Fibroblast of lung (primary cell): Measurements from ENCODE around the gene RRBP1. TPM values are rescaled to one million over a fixed set of nuclear protein-coding genes. Genes with fewer than 3 reads are reported as not detected.

Experiments
- DNase-seq, 2 donors: peaks; one replicate each; pipeline versions ENCODE4 v3.0.0 to v3.0.0-alpha.2; 2010; ENCODE audit warnings: low read depth in 2 of 2
- H2AFZ ChIP-seq: 2 replicates; pipeline ENCODE4 v1.5.1; 2012; ENCODE audit warnings: low read length, control low read depth, inconsistent platforms
- H3K27ac ChIP-seq: 2 replicates; pipeline ENCODE4 v1.5.1; 2011; ENCODE audit warnings: low read length, control low read depth; ENCODE audit not compliant: insufficient read depth
- H3K27me3 ChIP-seq: 2 replicates; pipeline ENCODE4 v1.5.1; 2011; ENCODE audit warnings: mild to moderate bottlenecking, low read length; ENCODE audit not compliant: control insufficient read depth, insufficient read depth
- H3K36me3 ChIP-seq: 2 replicates; pipeline ENCODE4 v1.5.1; 2011; ENCODE audit warnings: low read length; ENCODE audit not compliant: control insufficient read depth, insufficient read depth
- H3K4me1 ChIP-seq: 2 replicates; pipeline ENCODE4 v1.5.1; 2011; ENCODE audit warnings: low read length; ENCODE audit not compliant: control insufficient read depth, insufficient read depth; ENCODE audit errors: extremely low read depth
- H3K4me2 ChIP-seq: 2 replicates; pipeline ENCODE4 v1.5.1; 2011; ENCODE audit warnings: low read length, control low read depth; ENCODE audit not compliant: insufficient read depth; ENCODE audit errors: extremely low read depth
- H3K4me3 ChIP-seq, 4 experiments: fragments of 200-600 bp in 1 of 4; sonication (generic) in 1 of 4; replicated peaks in 1 of 4; 2 replicates each; pipeline ENCODE4 v1.5.1; 2011 to 2016; ENCODE audit warnings: low read length in 4 of 4, low read depth in 3 of 4, mild to moderate bottlenecking in 3 of 4, control low read depth in 2 of 4, inconsistent platforms in 1 of 4, mixed read lengths in 1 of 4; ENCODE audit not compliant: insufficient read depth in 1 of 4; ENCODE audit errors: control extremely low read depth in 1 of 4
- H3K79me2 ChIP-seq: 2 replicates; pipeline ENCODE4 v1.5.1; 2012; ENCODE audit warnings: mild to moderate bottlenecking, low read length, inconsistent platforms; ENCODE audit not compliant: control insufficient read depth, insufficient read depth
- H3K9ac ChIP-seq: 2 replicates; pipeline ENCODE4 v1.5.1; 2011; ENCODE audit warnings: mild to moderate bottlenecking, low read length, control low read depth; ENCODE audit not compliant: insufficient read depth
- H3K9me3 ChIP-seq: 2 replicates; pipeline ENCODE4 v1.5.1; 2012; ENCODE audit warnings: low read depth, low read length; ENCODE audit not compliant: control insufficient read depth, insufficient read depth
- H4K20me1 ChIP-seq: 2 replicates; pipeline ENCODE4 v1.5.1; 2011; ENCODE audit warnings: low read length; ENCODE audit not compliant: control insufficient read depth, insufficient read depth; ENCODE audit errors: extremely low read depth
- EZH2 ChIP-seq: IDR thresholded peaks from 2 replicates; pipeline ENCODE4 v1.5.1; 2012; ENCODE audit warnings: low read length, control low read depth, mild to moderate bottlenecking; ENCODE audit errors: missing control alignments
- polyA plus RNA-seq, 2 donors: library from polyadenylated mRNA; depleted of rRNA in 1 of 2; stranded (reverse) in 1 of 2; unstranded in 1 of 2; fragments of >200 nt; gene quantifications; 2 replicates each; pipeline ENCODE4 v1.2.1, GENCODE V29; 2011 to 2012; ENCODE audit warnings: missing spikeins in 1 of 2
- total RNA-seq: library from RNA; depleted of rRNA; stranded (reverse); fragments of >200 nt; gene quantifications from 2 replicates; pipeline ENCODE4 v1.2.1, GENCODE V29; 2014
- TF ChIP-seq, protein P1 (sequence below), 2 donors: IDR thresholded peaks in 1 of 2; conservative IDR thresholded peaks in 1 of 2; 1 replicate in 1 of 2; 2 replicates in 1 of 2; pipeline ENCODE4 v1.5.1; 2011 to 2012; ENCODE audit warnings: low read length in 2 of 2, control low read depth in 1 of 2, inconsistent platforms in 1 of 2, low read depth in 1 of 2, mild to moderate bottlenecking in 1 of 2

RRBP1 gene
- total and polyA plus RNA-seq, 2 donors (not counting 1 experiment from before 2014, with no cell fraction given), result 169 to 233 TPM

DNA sequence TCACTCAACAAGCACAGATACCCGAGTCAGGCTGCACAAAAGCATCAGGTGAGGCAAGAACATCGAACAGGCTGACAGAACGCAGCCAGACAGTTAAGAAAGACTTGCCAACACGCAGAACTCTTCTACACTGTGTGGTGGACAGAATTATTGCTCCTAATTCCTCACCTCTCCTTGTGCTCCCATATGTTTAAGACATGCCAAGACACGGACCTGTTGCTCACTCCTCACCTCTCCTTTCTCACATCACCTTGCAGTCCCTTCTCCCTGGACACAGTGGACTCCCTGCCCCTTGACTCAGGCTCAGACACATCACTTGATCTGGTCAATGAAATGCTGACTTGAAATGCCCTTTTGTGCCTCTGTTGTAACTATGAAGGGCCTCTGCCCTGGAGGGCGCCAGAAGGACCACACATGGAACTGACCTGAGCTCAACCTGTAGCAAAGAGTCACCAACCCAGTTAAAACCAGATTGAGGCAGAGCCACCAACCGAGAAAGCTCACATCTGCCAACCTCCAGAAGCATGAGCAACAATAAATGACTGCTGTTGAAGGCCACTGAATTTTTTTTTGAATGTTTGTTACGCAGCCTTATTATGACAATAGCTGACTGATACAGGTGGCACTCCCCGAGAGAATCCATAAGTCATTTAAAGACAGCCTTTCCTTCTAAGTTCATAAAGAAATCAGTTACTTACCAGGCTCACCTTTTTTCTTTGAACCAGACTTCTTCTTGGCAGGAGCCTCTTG is 24.0 kb downstream of the RRBP1 start:
- Histone ChIP-seq H3K36me3 (peaks cover 23% of the 10 kb centered on the region), H3K27ac (peak overlapping the region; percentile 9), H2AFZ (no peak overlapping the region), H3K4me3 (no peak overlapping the region), H3K4me2 (no peak overlapping the region), H3K79me2 (peaks cover 84% of the 10 kb centered on the region), H3K27me3 (no peaks in the 10 kb centered on the region), H3K9ac (no peak overlapping the region), H3K4me1 (peaks cover 16% of the 10 kb centered on the region), H3K9me3 (no peaks in the 10 kb centered on the region), H4K20me1 (peaks cover 8% of the 10 kb centered on the region)
- no peak for TF ChIP-seq EZH2
- TF ChIP-seq, protein P1, sequence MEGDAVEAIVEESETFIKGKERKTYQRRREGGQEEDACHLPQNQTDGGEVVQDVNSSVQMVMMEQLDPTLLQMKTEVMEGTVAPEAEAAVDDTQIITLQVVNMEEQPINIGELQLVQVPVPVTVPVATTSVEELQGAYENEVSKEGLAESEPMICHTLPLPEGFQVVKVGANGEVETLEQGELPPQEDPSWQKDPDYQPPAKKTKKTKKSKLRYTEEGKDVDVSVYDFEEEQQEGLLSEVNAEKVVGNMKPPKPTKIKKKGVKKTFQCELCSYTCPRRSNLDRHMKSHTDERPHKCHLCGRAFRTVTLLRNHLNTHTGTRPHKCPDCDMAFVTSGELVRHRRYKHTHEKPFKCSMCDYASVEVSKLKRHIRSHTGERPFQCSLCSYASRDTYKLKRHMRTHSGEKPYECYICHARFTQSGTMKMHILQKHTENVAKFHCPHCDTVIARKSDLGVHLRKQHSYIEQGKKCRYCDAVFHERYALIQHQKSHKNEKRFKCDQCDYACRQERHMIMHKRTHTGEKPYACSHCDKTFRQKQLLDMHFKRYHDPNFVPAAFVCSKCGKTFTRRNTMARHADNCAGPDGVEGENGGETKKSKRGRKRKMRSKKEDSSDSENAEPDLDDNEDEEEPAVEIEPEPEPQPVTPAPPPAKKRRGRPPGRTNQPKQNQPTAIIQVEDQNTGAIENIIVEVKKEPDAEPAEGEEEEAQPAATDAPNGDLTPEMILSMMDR (conservative IDR thresholded peaks at IDR 0.05 in 1 of 2, IDR thresholded peaks at IDR 0.05 in 1 of 2; ENCODE audit: low read depth in 1 of 2, low read length in 2 of 2), result no peak
- DNase-seq, result no peak

DNA sequence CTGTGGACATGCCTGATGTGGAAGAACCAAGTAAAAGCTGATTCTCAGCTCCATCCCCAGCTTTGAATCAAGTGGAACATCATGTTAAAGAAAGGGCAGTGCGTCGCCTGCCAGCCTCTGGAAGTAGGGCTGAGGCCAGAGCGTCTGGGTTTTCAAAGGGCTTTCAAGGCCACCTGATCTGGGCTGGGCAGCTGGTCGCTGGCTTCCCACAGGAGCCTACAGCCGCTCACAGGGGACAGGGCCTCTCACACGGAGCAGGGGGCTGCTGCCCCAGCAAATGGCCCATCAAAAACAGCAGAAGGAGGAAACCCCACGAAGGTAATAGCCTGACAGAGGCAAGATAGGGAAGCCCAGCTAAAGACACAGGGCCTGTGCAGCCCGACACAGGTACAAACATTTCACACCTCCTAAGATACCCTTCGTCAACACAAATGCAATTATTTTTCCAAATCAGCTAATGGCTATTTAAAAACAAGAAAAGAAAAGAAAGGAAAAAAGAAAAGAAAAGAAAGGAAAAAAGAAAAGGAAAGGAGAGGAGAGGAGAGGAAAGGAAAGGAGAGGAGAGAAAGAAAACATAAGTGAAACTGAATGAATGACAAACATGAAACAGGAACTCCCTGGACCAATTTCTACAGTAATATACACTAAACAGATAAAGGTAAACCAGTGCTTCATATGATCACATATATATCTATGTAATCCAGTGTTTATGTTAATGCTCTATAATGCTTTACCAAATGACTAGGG is 24.8 kb downstream of the RRBP1 start:
- no peak overlapping the region for H3K4me3 ChIP-seq
- no peak overlapping the region for H3K9ac ChIP-seq
- peaks cover 12% of the 10 kb centered on the region for H3K4me1 ChIP-seq
- H3K79me2 ChIP-seq, result peaks cover 84% of the 10 kb centered on the region
- H3K4me2 ChIP-seq, result no peak overlapping the region
- H3K27ac ChIP-seq, result no peak overlapping the region
- peaks cover 26% of the 10 kb centered on the region for H3K36me3 ChIP-seq
- no peaks in the 10 kb centered on the region for H3K27me3 ChIP-seq
- H2AFZ ChIP-seq, result no peak overlapping the region
- no peak for DNase-seq
- TF ChIP-seq, protein P1 (conservative IDR thresholded peaks at IDR 0.05 in 1 of 2, IDR thresholded peaks at IDR 0.05 in 1 of 2; ENCODE audit: low read depth in 1 of 2, low read length in 2 of 2), result no peak
- TF ChIP-seq EZH2, result no peak
- H4K20me1 ChIP-seq, result peaks cover 8% of the 10 kb centered on the region
- no peaks in the 10 kb centered on the region for H3K9me3 ChIP-seq

DNA sequence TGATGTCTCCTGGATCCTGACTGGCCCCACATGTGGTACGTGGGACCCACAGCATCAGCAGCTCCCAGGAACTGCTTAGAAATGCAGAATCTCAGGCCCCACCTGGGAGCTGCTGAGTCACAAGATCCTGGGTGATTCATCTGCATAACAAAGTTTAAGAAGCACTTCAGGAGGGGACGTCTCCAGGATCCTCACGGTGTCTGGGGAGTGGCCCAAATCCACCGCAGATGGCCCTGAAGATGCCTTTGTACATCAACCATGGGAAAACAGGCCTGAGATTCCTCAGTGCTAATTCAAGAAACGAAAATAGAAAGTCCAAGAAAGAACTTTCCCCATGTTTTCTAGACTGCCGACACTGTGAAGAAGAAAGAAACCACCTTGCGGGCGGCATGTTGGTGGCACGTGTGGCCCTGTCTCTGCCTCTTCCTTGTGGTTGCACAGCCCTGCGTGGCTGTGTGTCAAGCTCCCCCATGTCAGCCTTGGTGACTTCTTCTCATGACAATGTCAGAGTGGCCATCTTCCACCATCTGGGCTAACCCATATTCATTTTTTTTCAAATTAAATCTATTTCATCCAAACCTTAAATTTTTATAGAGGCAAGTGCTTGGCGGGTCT is 26.1 kb downstream of the RRBP1 start:
- DNase-seq, result peak in 1 of 2 donors; percentile 69
- Histone ChIP-seq H3K27ac (peak overlapping the region; percentile 39), H3K36me3 (peaks cover 26% of the 10 kb centered on the region), H3K4me3 (no peak overlapping the region), H3K9me3 (no peaks in the 10 kb centered on the region), H3K9ac (no peak overlapping the region), H4K20me1 (peaks cover 8% of the 10 kb centered on the region), H3K79me2 (peaks cover 83% of the 10 kb centered on the region), H3K4me1 (peaks cover 14% of the 10 kb centered on the region), H3K4me2 (no peak overlapping the region), H2AFZ (no peak overlapping the region), H3K27me3 (no peaks in the 10 kb centered on the region)
- TF ChIP-seq EZH2, result no peak
- TF ChIP-seq, protein P1 (conservative IDR thresholded peaks at IDR 0.05 in 1 of 2, IDR thresholded peaks at IDR 0.05 in 1 of 2; ENCODE audit: low read depth in 1 of 2, low read length in 2 of 2), result no peak
